IMR-90 (cell line): ENCODE results near the gene C15orf61. TPM values are rescaled to one million over a fixed set of nuclear protein-coding genes. Genes with fewer than 3 reads are reported as not detected.

ENCODE experiments used
- ATAC-seq: fragments of 200-7000 bp; cut with Tn5 transposase; 2 replicates; pipeline ENCODE4 v1.9.1; 2020; ENCODE audit warnings: low read depth, mild to moderate bottlenecking, moderate library complexity
- BruUV-seq: library from RNA; stranded (reverse); fragments of 400-500 nt; replicated peaks from 2 replicates; lab custom pipeline; 2021; lab: Mats Ljungman, UMichigan
- CTCF ChIA-PET: fragments of 300-600 bp; formaldehyde crosslinking; extraction: SDS; loops from one replicate; lab custom pipeline; 2021; ENCODE audit warnings: antibody characterized with exemption; lab: Yijun Ruan, JAX
- POLR2A ChIA-PET: fragments of 300-600 bp; sonication (Branson Sonifier 250); formaldehyde crosslinking; loops from one replicate; lab custom pipeline; 2022; ENCODE audit warnings: antibody characterized with exemption; ENCODE audit not compliant: unreplicated experiment; lab: Charles Lee
- DNase-seq: peaks from one replicate; pipeline ENCODE4 v3.0.0; 2013
- H2AFZ ChIP-seq: replicated peaks from 2 replicates; pipeline ENCODE3; 2013; ENCODE audit warnings: low read length, mild to moderate bottlenecking; ENCODE audit not compliant: poor library complexity
- H2AK5ac ChIP-seq: 2 replicates; pipeline ENCODE4 v1.6.1; 2013; ENCODE audit warnings: low read depth, low read length, inconsistent platforms
- H2AK9ac ChIP-seq: replicated peaks from 2 replicates; pipeline ENCODE3; 2013; ENCODE audit warnings: mild to moderate bottlenecking, low read depth, low read length, moderate library complexity; ENCODE audit not compliant: poor library complexity
- H2BK120ac ChIP-seq: 2 replicates; pipeline ENCODE4 v1.6.1; 2013; ENCODE audit warnings: low read depth, low read length, inconsistent platforms
- H2BK15ac ChIP-seq: 3 replicates; pipeline ENCODE4 v1.6.1; 2013; ENCODE audit warnings: low read depth, low read length, inconsistent platforms
- H2BK20ac ChIP-seq: 2 replicates; pipeline ENCODE4 v1.6.1; 2013; ENCODE audit warnings: low read depth, mild to moderate bottlenecking, inconsistent platforms, low read length, moderate library complexity
- H2BK5ac ChIP-seq: 2 replicates; pipeline ENCODE4 v1.6.1; 2013; ENCODE audit warnings: mild to moderate bottlenecking, low read depth, low read length, inconsistent platforms; ENCODE audit not compliant: poor library complexity, severe bottlenecking
- H3K14ac ChIP-seq: replicated peaks from 2 replicates; pipeline ENCODE4 v1.6.1; 2013; ENCODE audit warnings: low read depth, low read length, inconsistent platforms
- H3K18ac ChIP-seq: 2 replicates; pipeline ENCODE4 v1.6.1; 2013; ENCODE audit warnings: low read depth, low read length, control low read depth
- H3K23ac ChIP-seq: 2 replicates; pipeline ENCODE4 v1.6.1; 2013; ENCODE audit warnings: low read depth, low read length, inconsistent platforms
- H3K27ac ChIP-seq: 2 replicates; pipeline ENCODE4 v1.5.1; 2013; ENCODE audit warnings: mild to moderate bottlenecking, control low read depth, low read length; ENCODE audit not compliant: insufficient read depth
- H3K27me3 ChIP-seq: 2 replicates; pipeline ENCODE4 v1.6.1; 2013; ENCODE audit warnings: low read length; ENCODE audit not compliant: control insufficient read depth, insufficient read depth
- H3K36me3 ChIP-seq: 2 replicates; pipeline ENCODE4 v1.6.1; 2013; ENCODE audit warnings: low read length, mixed read lengths; ENCODE audit not compliant: control insufficient read depth, insufficient read depth
- H3K4ac ChIP-seq: 2 replicates; pipeline ENCODE4 v1.6.1; 2013; ENCODE audit warnings: low read depth, low read length, inconsistent platforms
- H3K4me1 ChIP-seq: 2 replicates; pipeline ENCODE4 v1.6.1; 2013; ENCODE audit warnings: low read length, mixed read lengths; ENCODE audit not compliant: control insufficient read depth, insufficient read depth
- H3K4me2 ChIP-seq: 2 replicates; pipeline ENCODE4 v1.6.1; 2013; ENCODE audit warnings: low read depth, mild to moderate bottlenecking, control low read depth, low read length, moderate library complexity
- H3K4me3 ChIP-seq: 2 replicates; pipeline ENCODE4 v1.5.1; 2013; ENCODE audit warnings: low read depth, mild to moderate bottlenecking, control low read depth, low read length, moderate library complexity; ENCODE audit not compliant: insufficient read depth
- H3K56ac ChIP-seq: 2 replicates; pipeline ENCODE4 v1.6.1; 2013; ENCODE audit warnings: low read length, inconsistent platforms; ENCODE audit not compliant: insufficient read depth; ENCODE audit errors: extremely low read depth
- H3K79me1 ChIP-seq, 2 experiments: 2 replicates each; pipeline ENCODE4 v1.6.1; 2013; ENCODE audit warnings: low read length in 2 of 2, inconsistent platforms in 1 of 2, low read depth in 1 of 2
- H3K9ac ChIP-seq: 2 replicates; pipeline ENCODE4 v1.6.1; 2013; ENCODE audit warnings: low read depth, low read length, control low read depth
- H3K9me1 ChIP-seq: 2 replicates; pipeline ENCODE4 v1.6.1; 2013; ENCODE audit warnings: low read length, inconsistent platforms; ENCODE audit not compliant: insufficient read depth
- H3K9me3 ChIP-seq: 2 replicates; pipeline ENCODE4 v1.6.1; 2013; ENCODE audit warnings: low read length; ENCODE audit not compliant: control insufficient read depth, insufficient read depth
- H4K20me1 ChIP-seq: 2 replicates; pipeline ENCODE4 v1.6.1; 2013; ENCODE audit warnings: low read length, inconsistent platforms; ENCODE audit not compliant: insufficient read depth
- H4K5ac ChIP-seq: 2 replicates; pipeline ENCODE4 v1.6.1; 2013; ENCODE audit warnings: mild to moderate bottlenecking, low read depth, low read length, control low read depth
- H4K8ac ChIP-seq, 2 experiments: 2 replicates each; pipeline ENCODE4 v1.6.1; 2013; ENCODE audit warnings: low read depth in 2 of 2, low read length in 2 of 2, control low read depth in 1 of 2, inconsistent platforms in 1 of 2
- H4K91ac ChIP-seq: 2 replicates; pipeline ENCODE4 v1.6.1; 2013; ENCODE audit warnings: low read depth, low read length, inconsistent platforms; ENCODE audit not compliant: insufficient read depth
- BHLHE40 ChIP-seq: fragments of 150-350 bp; IDR thresholded peaks from 2 replicates; pipeline ENCODE4 v1.6.1; 2016; ENCODE audit warnings: mild to moderate bottlenecking, low read depth, low read length
- CEBPB ChIP-seq: IDR thresholded peaks from 2 replicates; pipeline ENCODE4 v1.6.1; 2012; ENCODE audit warnings: low read depth, low read length, improper control_type of control experiment
- CHD1 ChIP-seq: IDR thresholded peaks from 2 replicates; pipeline ENCODE4 v1.6.1; 2012; ENCODE audit warnings: low read depth, low read length, improper control_type of control experiment
- CTCF ChIP-seq: conservative IDR thresholded peaks from 2 replicates; pipeline ENCODE4 v1.5.1; 2012; ENCODE audit warnings: mild to moderate bottlenecking, low read depth, low read length, improper control_type of control experiment
- ELK1 ChIP-seq: fragments of 150-350 bp; IDR thresholded peaks from 2 replicates; pipeline ENCODE4 v1.6.1; 2016; ENCODE audit warnings: low read depth, mild to moderate bottlenecking, low read length, moderate library complexity, borderline replicate concordance
- FOS ChIP-seq: fragments of 150-350 bp; IDR thresholded peaks from 2 replicates; pipeline ENCODE4 v1.6.1; 2016; ENCODE audit warnings: low read depth, low read length
- MAFK ChIP-seq: IDR thresholded peaks from 2 replicates; pipeline ENCODE4 v1.6.1; 2012; ENCODE audit warnings: low read depth, low read length, improper control_type of control experiment
- MAZ ChIP-seq: IDR thresholded peaks from 2 replicates; pipeline ENCODE4 v1.6.1; 2012; ENCODE audit warnings: low read depth, mild to moderate bottlenecking, low read length, improper control_type of control experiment, moderate library complexity, borderline replicate concordance
- MXI1 ChIP-seq: IDR thresholded peaks from 2 replicates; pipeline ENCODE4 v1.6.1; 2012; ENCODE audit warnings: low read depth, mild to moderate bottlenecking, low read length, moderate library complexity, borderline replicate concordance
- NFE2L2 ChIP-seq: fragments of 150-350 bp; IDR thresholded peaks from 2 replicates; pipeline ENCODE4 v1.6.1; 2016; ENCODE audit warnings: low read depth, mild to moderate bottlenecking, low read length
- POLR2A ChIP-seq: IDR thresholded peaks from 2 replicates; pipeline ENCODE4 v1.6.1; 2012; ENCODE audit warnings: mild to moderate bottlenecking, low read depth, low read length
- RAD21 ChIP-seq: IDR thresholded peaks from 2 replicates; pipeline ENCODE4 v1.6.1; 2012; ENCODE audit warnings: low read length, improper control_type of control experiment
- RCOR1 ChIP-seq: IDR thresholded peaks from 2 replicates; pipeline ENCODE4 v1.6.1; 2012; ENCODE audit warnings: mild to moderate bottlenecking, low read length, improper control_type of control experiment; ENCODE audit not compliant: insufficient replicate concordance
- RFX5 ChIP-seq: IDR thresholded peaks from 2 replicates; pipeline ENCODE4 v1.8.0; 2012; ENCODE audit warnings: low read depth, mild to moderate bottlenecking, low read length, moderate library complexity
- SMC3 ChIP-seq: fragments of 150-350 bp; IDR thresholded peaks from 2 replicates; pipeline ENCODE4 v1.6.1; 2016; ENCODE audit warnings: low read depth, mild to moderate bottlenecking, antibody characterized with exemption, low read length, moderate library complexity
- WGBS, 2 experiments: methylation state at CpG; one replicate each; pipeline versions ENCODE4 v1.1.5 to v1.1.7; 2013; ENCODE audit warnings: missing lambda C conversion rate in 2 of 2; ENCODE audit not compliant: insufficient read length in 1 of 2; ENCODE audit errors: extremely low coverage in 2 of 2; 5-methylcytosine and 5-hydroxymethylcytosine counted together
- dilution Hi-C: fragments of 300-500 bp; cut with HindIII; formaldehyde crosslinking; loops from one replicate; pipeline ENCODE4 v1.14.3; 2018; ENCODE audit warnings: low sequenced_read_pairs; ENCODE audit not compliant: unreplicated experiment
- in situ Hi-C: fragments of 300-500 bp; cut with MboI; formaldehyde crosslinking; loops from 3 replicates; pipeline ENCODE4 v1.14.3; 2019; ENCODE audit warnings: low sequenced_read_pairs, inconsistent platforms, mixed read lengths
- intact Hi-C: fragments of 100-400 bp; cut with micrococcal nuclease; formaldehyde crosslinking; loops from 2 replicates; pipeline ENCODE4 v1.10.0; 2022
- polyA plus RNA-seq, 3 experiments: library from polyadenylated mRNA; depleted of rRNA; stranded (reverse); fragments of >200 nt; gene quantifications; 2 replicates each; pipeline ENCODE4 v1.2.3, GENCODE V29; 2012; ENCODE audit warnings: low replicate concordance in 1 of 3
- total RNA-seq: library from RNA; depleted of rRNA; stranded (reverse); fragments of >200 nt; gene quantifications from 2 replicates; pipeline ENCODE4 v1.2.3, GENCODE V29; 2012
- TF ChIP-seq, protein P1 (sequence below): fragments of 150-350 bp; IDR thresholded peaks from 2 replicates; pipeline ENCODE4 v1.6.1; 2017; ENCODE audit warnings: mild to moderate bottlenecking, antibody characterized with exemption, low read length, low read depth

The C15orf61 gene
- total and polyA plus RNA-seq, 2 of the 4 experiments (the other 2 are of a cell fraction): 1.4 to 2.5 TPM

DNA sequence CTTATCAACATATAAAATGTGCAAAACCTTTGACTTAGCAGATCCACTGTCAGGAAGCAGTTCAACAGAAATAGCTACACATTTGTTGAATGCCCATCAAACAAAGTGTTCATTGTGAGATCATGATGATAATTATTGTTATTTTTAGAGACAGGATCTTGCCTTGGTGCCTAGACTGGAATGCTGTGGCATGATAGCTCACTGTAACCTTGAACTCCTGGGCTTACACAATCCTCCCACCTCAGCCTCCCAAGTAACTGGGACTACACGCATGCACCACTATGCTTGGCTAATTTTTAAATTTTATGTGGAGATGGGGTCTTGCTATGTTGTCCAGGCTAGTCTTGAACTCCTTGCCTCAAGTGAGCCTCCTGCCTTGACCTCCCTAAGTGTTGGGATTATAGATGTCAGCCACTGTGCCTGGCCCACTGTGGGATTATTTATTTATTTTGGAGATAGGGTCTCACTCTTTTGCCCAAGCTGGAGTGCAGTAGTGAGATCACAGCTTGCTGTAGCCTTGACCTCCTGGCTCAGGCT, 30.3 kb downstream of the C15orf61 start:
- no peak overlapping the region for H3K14ac ChIP-seq
- H3K27me3 ChIP-seq: no peaks in the 10 kb centered on the region
- POLR2A ChIA-PET: no interaction called here
- no peak overlapping the region for H2AFZ ChIP-seq
- dilution Hi-C loops: no loop called here
- no peak overlapping the region for H2AK9ac ChIP-seq
- peaks cover 3% of the 10 kb centered on the region; the same call in 1 of the 2 replicates for H3K9me1 ChIP-seq
- no peak overlapping the region for H3K56ac ChIP-seq
- H2BK15ac ChIP-seq: no peak overlapping the region
- no peak overlapping the region for H2BK20ac ChIP-seq
- H4K8ac ChIP-seq: no peak overlapping the region
- no peak overlapping the region for H3K4ac ChIP-seq
- BruUV-seq: no TSS peak
- CTCF ChIA-PET: no interaction called here
- no peak for ATAC-seq
- H2AK5ac ChIP-seq: no peak overlapping the region
- H2BK120ac ChIP-seq: no peak overlapping the region
- DNase-seq: no peak
- H4K5ac ChIP-seq: no peak overlapping the region
- H3K27ac ChIP-seq: no peak overlapping the region
- H2BK5ac ChIP-seq: no peak overlapping the region
- H3K4me1 ChIP-seq: peaks cover 5% of the 10 kb centered on the region
- H4K91ac ChIP-seq: no peak overlapping the region
- peaks cover 4 to 7% of the 10 kb centered on the region in 2 experiments; a peak in 3 of 4 replicates for H3K79me1 ChIP-seq
- H3K9ac ChIP-seq: no peak overlapping the region
- no peak overlapping the region for H3K4me2 ChIP-seq
- intact Hi-C loops: no loop called here
- peaks cover 7% of the 10 kb centered on the region; the same call in 1 of the 2 replicates for H4K20me1 ChIP-seq
- H3K4me3 ChIP-seq: no peak overlapping the region
- in situ Hi-C loops: no loop called here
- no peak overlapping the region for H3K18ac ChIP-seq
- peaks cover 13% of the 10 kb centered on the region for H3K36me3 ChIP-seq
- WGBS, 2 experiments: no CpG with 5 or more reads among the region's 1 CpG
- no peak overlapping the region for H3K23ac ChIP-seq
- H3K9me3 ChIP-seq: no peaks in the 10 kb centered on the region
- TF ChIP-seq FOS: no peak
- TF ChIP-seq POLR2A: no peak
- no peak for TF ChIP-seq MAZ
- no peak for TF ChIP-seq BHLHE40
- no peak for TF ChIP-seq CTCF
- no peak for TF ChIP-seq NFE2L2
- TF ChIP-seq CHD1: no peak
- TF ChIP-seq, protein P1, sequence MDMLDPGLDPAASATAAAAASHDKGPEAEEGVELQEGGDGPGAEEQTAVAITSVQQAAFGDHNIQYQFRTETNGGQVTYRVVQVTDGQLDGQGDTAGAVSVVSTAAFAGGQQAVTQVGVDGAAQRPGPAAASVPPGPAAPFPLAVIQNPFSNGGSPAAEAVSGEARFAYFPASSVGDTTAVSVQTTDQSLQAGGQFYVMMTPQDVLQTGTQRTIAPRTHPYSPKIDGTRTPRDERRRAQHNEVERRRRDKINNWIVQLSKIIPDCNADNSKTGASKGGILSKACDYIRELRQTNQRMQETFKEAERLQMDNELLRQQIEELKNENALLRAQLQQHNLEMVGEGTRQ: no peak
- no peak for TF ChIP-seq RFX5
- TF ChIP-seq SMC3: no peak
- no peak for TF ChIP-seq RCOR1
- no peak for TF ChIP-seq ELK1
- no peak for TF ChIP-seq RAD21
- no peak for TF ChIP-seq MAFK
- no peak for TF ChIP-seq CEBPB
- TF ChIP-seq MXI1: no peak
